HEK293T (cell line): Measurements from ENCODE around the gene POFUT2.

Experiments used
- ARNT ChIP-seq: fragments of 450-650 bp; IDR thresholded peaks from 2 replicates; pipeline ENCODE4 v1.6.1; 2017; ENCODE audit warnings: mild to moderate bottlenecking
- BHLHE40 ChIP-seq: fragments of 450-650 bp; IDR thresholded peaks from 2 replicates; pipeline ENCODE4 v1.6.1; 2016; ENCODE audit warnings: mild to moderate bottlenecking, moderate library complexity, borderline replicate concordance
- CTBP1 ChIP-seq: fragments of 450-650 bp; IDR thresholded peaks from 2 replicates; pipeline ENCODE4 v1.6.1; 2016; ENCODE audit warnings: borderline replicate concordance
- ELF4 ChIP-seq: fragments of 450-650 bp; IDR thresholded peaks from 2 replicates; pipeline ENCODE4 v1.6.1; 2017; ENCODE audit warnings: antibody characterized with exemption
- FOXA1 ChIP-seq: fragments of 450-650 bp; IDR thresholded peaks from 2 replicates; pipeline ENCODE4 v1.6.1; 2016; ENCODE audit warnings: mild to moderate bottlenecking
- FOXK2 ChIP-seq: fragments of 450-650 bp; IDR thresholded peaks from 2 replicates; pipeline ENCODE4 v1.6.1; 2016; ENCODE audit warnings: mild to moderate bottlenecking
- FOXM1 ChIP-seq: fragments of 450-650 bp; IDR thresholded peaks from 2 replicates; pipeline ENCODE4 v1.6.1; 2017; ENCODE audit warnings: mild to moderate bottlenecking, borderline replicate concordance
- HDGF ChIP-seq: fragments of 450-650 bp; IDR thresholded peaks from 2 replicates; pipeline ENCODE4 v1.6.1; 2017; ENCODE audit warnings: antibody characterized with exemption, borderline replicate concordance
- LEF1 ChIP-seq: fragments of 450-650 bp; IDR thresholded peaks from 2 replicates; pipeline ENCODE4 v1.6.1; 2017; ENCODE audit warnings: mild to moderate bottlenecking, borderline replicate concordance
- SP1 ChIP-seq: fragments of 450-650 bp; IDR thresholded peaks from 2 replicates; pipeline ENCODE4 v1.6.1; 2017
- SUZ12 ChIP-seq: fragments of 450-650 bp; IDR thresholded peaks from 2 replicates; pipeline ENCODE4 v1.6.1; 2016; ENCODE audit warnings: mild to moderate bottlenecking
- TARDBP ChIP-seq: fragments of 450-650 bp; IDR thresholded peaks from 2 replicates; pipeline ENCODE4 v1.6.1; 2016
- ZNF384 ChIP-seq: fragments of 450-650 bp; IDR thresholded peaks from 2 replicates; pipeline ENCODE4 v1.6.1; 2016
- TF ChIP-seq, protein P1 (sequence below): fragments of 450-650 bp; IDR thresholded peaks from 2 replicates; pipeline ENCODE4 v1.6.1; 2016

DNA sequence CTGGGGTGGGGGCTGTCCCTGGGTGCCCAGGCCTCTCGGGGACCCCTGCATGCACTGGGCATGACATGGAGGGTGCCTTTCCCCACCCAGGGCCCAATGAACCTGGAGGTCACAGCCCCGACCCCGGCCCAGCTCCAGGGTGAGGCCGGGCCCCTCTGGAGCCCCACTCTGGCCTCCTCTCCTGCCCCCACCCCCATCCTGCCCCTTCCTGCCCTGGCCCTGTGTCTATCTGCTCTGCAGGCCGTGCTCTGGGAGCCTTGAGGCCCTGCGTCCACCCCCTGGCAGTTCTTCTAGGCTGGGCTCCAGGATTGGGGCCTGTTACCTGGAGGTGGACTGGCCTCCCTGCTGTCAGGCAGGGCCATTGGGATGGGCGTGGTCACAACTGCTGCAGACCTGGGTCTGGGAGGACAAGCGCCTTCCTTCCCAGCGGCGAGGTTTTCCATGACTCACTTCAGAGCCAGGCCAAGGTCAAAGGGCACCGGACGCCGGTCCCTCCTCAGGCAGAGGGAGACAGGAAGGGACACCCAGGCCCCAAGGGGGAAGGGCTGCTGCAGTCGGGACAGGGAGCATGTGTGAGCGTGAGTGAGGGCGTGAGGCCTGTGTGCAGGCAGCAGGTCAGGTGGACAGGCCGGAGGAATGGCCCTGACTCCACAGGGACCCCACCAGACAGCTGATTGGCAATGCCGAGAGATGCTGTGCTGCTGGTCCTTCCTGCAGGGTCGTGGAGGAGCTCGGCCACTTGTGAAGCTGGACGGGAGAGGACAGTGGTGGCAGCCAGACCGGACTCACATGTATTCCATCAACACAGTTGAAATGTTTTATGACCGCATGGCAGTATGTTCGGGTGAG, 31.1 kb upstream of the POFUT2 start:
- TF ChIP-seq, protein P1, sequence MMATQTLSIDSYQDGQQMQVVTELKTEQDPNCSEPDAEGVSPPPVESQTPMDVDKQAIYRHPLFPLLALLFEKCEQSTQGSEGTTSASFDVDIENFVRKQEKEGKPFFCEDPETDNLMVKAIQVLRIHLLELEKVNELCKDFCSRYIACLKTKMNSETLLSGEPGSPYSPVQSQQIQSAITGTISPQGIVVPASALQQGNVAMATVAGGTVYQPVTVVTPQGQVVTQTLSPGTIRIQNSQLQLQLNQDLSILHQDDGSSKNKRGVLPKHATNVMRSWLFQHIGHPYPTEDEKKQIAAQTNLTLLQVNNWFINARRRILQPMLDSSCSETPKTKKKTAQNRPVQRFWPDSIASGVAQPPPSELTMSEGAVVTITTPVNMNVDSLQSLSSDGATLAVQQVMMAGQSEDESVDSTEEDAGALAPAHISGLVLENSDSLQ: no peak
- TF ChIP-seq SUZ12 (no peak), CTBP1 (no peak), HDGF (no peak), BHLHE40 (no peak), FOXM1 (no peak), TARDBP (no peak), SP1 (no peak), ZNF384 (no peak), FOXA1 (no peak), ARNT (no peak), ELF4 (no peak), FOXK2 (no peak), LEF1 (no peak)
